Measurements from ENCODE around the gene IMPDH1.

Gene IMPDH1

GRCh38 chr7:128450913-128451312 is 41.1 kb upstream of the IMPDH1 start:
- no peak overlapping the region for H3K9ac ChIP-seq (ENCODE audit: low read depth, low read length)
- 96% methylated on average over 5 of the region's 5 CpGs for WGBS
- no peaks in the 10 kb centered on the region for H3K36me3 ChIP-seq (ENCODE audit: insufficient read depth, low read length)
- no peak overlapping the region for H3K4me3 ChIP-seq (ENCODE audit: low read length)
- H3K4me1 ChIP-seq (ENCODE audit: insufficient read depth, low read length) = peaks cover 21% of the 10 kb centered on the region
- H3K27ac ChIP-seq (ENCODE audit: low read depth, low read length) = no peak overlapping the region
- no peaks in the 10 kb centered on the region for H3K9me3 ChIP-seq (ENCODE audit: insufficient read depth, low read depth, low read length)
- no peaks in the 10 kb centered on the region for H3K27me3 ChIP-seq (ENCODE audit: insufficient read depth, low read length)

- Histone ChIP-seq H3K27me3 (ENCODE audit: insufficient read depth, low read length) (no peaks in the 10 kb centered on the region), H3K36me3 (ENCODE audit: insufficient read depth, low read length) (no peaks in the 10 kb centered on the region), H3K9me3 (ENCODE audit: insufficient read depth, low read depth, low read length) (no peaks in the 10 kb centered on the region), H3K4me1 (ENCODE audit: insufficient read depth, low read length) (peaks cover 21% of the 10 kb centered on the region), H3K4me3 (ENCODE audit: low read length) (no peak overlapping the region), H3K27ac (ENCODE audit: low read depth, low read length) (no peak overlapping the region), H3K9ac (ENCODE audit: low read depth, low read length) (no peak overlapping the region)
- 90% methylated on average over 4 of the region's 4 CpGs for WGBS
Observed at GRCh38 chr7:128450409-128450808, 40.6 kb upstream of the IMPDH1 start.

- H3K4me1 ChIP-seq (ENCODE audit: insufficient read depth, low read length) = peaks cover 12% of the 10 kb centered on the region
- H3K27me3 ChIP-seq (ENCODE audit: insufficient read depth, low read length) = no peaks in the 10 kb centered on the region
- no peak overlapping the region for H3K9ac ChIP-seq (ENCODE audit: low read depth, low read length)
- no peak overlapping the region for H3K27ac ChIP-seq (ENCODE audit: low read depth, low read length)
- H3K36me3 ChIP-seq (ENCODE audit: insufficient read depth, low read length) = no peaks in the 10 kb centered on the region
- H3K9me3 ChIP-seq (ENCODE audit: insufficient read depth, low read depth, low read length) = no peaks in the 10 kb centered on the region
- no peak overlapping the region for H3K4me3 ChIP-seq (ENCODE audit: low read length)
- 92% methylated on average over 4 of the region's 6 CpGs for WGBS
Observed at GRCh38 chr7:128448751-128449302, 39.0 kb upstream of the IMPDH1 start.

- Histone ChIP-seq H3K27ac (ENCODE audit: low read depth, low read length) (no peak overlapping the region), H3K9me3 (ENCODE audit: insufficient read depth, low read depth, low read length) (no peaks in the 10 kb centered on the region), H3K9ac (ENCODE audit: low read depth, low read length) (no peak overlapping the region), H3K27me3 (ENCODE audit: insufficient read depth, low read length) (no peaks in the 10 kb centered on the region), H3K36me3 (ENCODE audit: insufficient read depth, low read length) (no peaks in the 10 kb centered on the region), H3K4me1 (ENCODE audit: insufficient read depth, low read length) (peaks cover 8% of the 10 kb centered on the region; the same call in 1 of the 2 replicates), H3K4me3 (ENCODE audit: low read length) (no peak overlapping the region)
- 61% methylated on average over 3 of the region's 4 CpGs for WGBS
Observed at GRCh38 chr7:128447941-128448564, 38.3 kb upstream of the IMPDH1 start.

DNA sequence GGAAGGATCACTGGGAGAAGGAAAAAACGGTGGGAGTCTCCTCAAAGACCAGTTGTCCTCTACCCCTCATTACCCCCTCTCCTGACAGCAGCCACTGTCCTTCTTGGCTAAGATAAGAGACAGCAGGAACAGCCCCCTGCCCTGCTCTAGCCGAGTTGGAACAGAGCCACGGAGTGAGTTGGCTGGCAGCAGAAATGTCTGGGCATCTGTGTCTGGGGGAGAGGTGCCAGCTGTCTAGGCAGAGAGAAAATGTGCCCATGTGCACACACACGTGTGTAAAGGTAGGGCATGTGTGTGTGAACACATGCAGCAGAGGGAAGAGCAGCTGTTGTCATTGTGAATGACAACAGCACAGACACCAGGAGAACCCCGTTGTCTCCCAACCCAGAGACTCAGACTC is 36.5 kb upstream of the IMPDH1 start:
- no peak overlapping the region for H3K27ac ChIP-seq (ENCODE audit: low read depth, low read length)
- no peak overlapping the region for H3K9ac ChIP-seq (ENCODE audit: low read depth, low read length)
- no peaks in the 10 kb centered on the region for H3K27me3 ChIP-seq (ENCODE audit: insufficient read depth, low read length)
- H3K4me1 ChIP-seq (ENCODE audit: insufficient read depth, low read length) = no peaks in the 10 kb centered on the region; the same call in 1 of the 2 replicates
- no peaks in the 10 kb centered on the region for H3K36me3 ChIP-seq (ENCODE audit: insufficient read depth, low read length)
- 89% methylated on average over 4 of the region's 5 CpGs for WGBS
- no peak overlapping the region for H3K4me3 ChIP-seq (ENCODE audit: low read length)
- no peaks in the 10 kb centered on the region for H3K9me3 ChIP-seq (ENCODE audit: insufficient read depth, low read depth, low read length)

DNA sequence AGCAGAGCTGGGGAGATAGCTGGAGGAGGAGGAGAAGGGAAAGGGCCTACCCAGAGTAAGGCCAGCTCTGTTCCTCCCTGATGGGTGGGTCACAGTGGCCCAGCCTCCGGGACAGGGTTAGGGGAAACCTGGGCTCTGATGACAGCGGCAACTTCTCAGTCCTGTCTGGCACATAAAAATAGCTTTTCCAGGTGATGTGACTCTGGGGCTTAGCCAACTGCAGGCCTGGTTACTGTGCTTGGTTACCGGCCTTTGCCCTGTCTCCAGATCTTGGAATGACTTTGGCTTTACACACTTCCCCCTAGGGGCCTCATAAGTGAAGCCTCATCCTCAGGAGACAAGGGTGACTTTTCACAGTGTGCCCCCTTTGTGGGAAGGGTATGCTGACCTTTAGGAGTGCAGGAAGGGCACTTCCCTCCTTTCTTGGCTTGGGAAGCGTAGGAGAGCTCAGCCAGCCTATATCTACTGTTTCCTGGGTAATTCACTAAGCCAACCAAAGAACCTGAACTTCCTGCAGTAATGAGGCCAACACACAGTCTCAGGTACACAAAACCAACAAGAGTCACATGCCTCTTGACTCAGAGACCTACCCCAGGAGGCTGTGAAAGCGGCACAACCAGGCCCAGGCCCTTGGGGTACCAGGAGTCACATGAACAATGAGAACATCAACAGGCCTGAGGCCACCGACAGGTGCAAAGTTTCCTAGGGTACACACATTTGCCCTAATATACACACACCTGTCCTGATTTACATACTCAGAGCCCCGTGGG is 34.2 kb upstream of the IMPDH1 start:
- no peak overlapping the region for H3K27ac ChIP-seq (ENCODE audit: low read depth, low read length)
- no peaks in the 10 kb centered on the region; the same call in 1 of the 2 replicates for H3K4me1 ChIP-seq (ENCODE audit: insufficient read depth, low read length)
- H3K9me3 ChIP-seq (ENCODE audit: insufficient read depth, low read depth, low read length) = no peaks in the 10 kb centered on the region
- no peaks in the 10 kb centered on the region for H3K36me3 ChIP-seq (ENCODE audit: insufficient read depth, low read length)
- H3K4me3 ChIP-seq (ENCODE audit: low read length) = no peak overlapping the region
- no peaks in the 10 kb centered on the region for H3K27me3 ChIP-seq (ENCODE audit: insufficient read depth, low read length)
- 84% methylated on average over 7 of the region's 7 CpGs for WGBS
- no peak overlapping the region for H3K9ac ChIP-seq (ENCODE audit: low read depth, low read length)

- H3K36me3 ChIP-seq (ENCODE audit: insufficient read depth, low read length) = no peaks in the 10 kb centered on the region
- 100% methylated on average over 1 of the region's 3 CpGs for WGBS
- H3K27me3 ChIP-seq (ENCODE audit: insufficient read depth, low read length) = no peaks in the 10 kb centered on the region
- no peak overlapping the region for H3K4me3 ChIP-seq (ENCODE audit: low read length)
- H3K27ac ChIP-seq (ENCODE audit: low read depth, low read length) = no peak overlapping the region
- no peak overlapping the region for H3K9ac ChIP-seq (ENCODE audit: low read depth, low read length)
- H3K4me1 ChIP-seq (ENCODE audit: insufficient read depth, low read length) = no peaks in the 10 kb centered on the region; the same call in 1 of the 2 replicates
- no peaks in the 10 kb centered on the region for H3K9me3 ChIP-seq (ENCODE audit: insufficient read depth, low read depth, low read length)
Observed at GRCh38 chr7:128442356-128442755, 32.6 kb upstream of the IMPDH1 start.

DNA sequence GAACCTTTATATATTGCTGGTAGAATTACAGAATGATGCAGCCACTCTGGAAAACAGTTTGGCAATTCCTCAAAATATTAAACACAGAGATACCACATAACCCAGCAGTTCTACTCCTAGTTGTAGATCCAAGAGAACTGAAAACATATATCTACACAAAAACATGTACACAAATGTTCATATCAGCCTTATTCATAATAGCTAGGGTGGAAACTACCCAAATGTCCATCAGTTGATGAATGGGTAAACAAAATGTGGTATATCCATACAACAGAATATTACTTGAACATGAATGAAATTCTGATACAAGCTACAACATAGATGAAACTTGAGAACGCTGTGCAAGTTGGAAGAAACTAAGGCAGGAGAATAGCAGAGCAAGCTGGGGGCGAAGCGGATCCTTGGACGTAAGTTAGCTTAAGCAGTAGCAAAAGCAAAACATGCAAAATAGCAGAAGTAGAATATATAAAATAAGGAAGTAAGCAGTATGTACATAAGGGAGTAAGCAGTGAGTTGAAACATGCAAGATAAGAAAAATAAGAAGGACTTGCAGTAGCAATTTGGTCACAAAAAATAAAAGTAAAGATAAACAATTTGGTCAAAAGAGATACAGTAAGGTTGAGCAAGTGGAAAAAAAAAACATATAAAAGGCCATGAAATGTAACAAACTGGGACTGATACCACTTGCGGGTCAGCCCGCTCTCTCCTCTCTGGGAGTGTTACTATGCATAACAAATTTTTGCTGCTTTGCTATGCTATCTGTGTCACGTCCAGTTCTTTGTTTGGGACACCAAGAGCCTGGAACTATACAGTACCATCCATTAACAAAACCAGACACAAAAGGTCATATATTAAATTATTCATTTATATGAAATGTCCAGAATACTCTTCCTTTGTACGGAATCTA is 27.9 kb upstream of the IMPDH1 start:
- Histone ChIP-seq H3K36me3 (ENCODE audit: insufficient read depth, low read length) (no peaks in the 10 kb centered on the region), H3K9me3 (ENCODE audit: insufficient read depth, low read depth, low read length) (no peaks in the 10 kb centered on the region), H3K4me3 (ENCODE audit: low read length) (no peak overlapping the region), H3K27me3 (ENCODE audit: insufficient read depth, low read length) (no peaks in the 10 kb centered on the region), H3K27ac (ENCODE audit: low read depth, low read length) (no peak overlapping the region), H3K4me1 (ENCODE audit: insufficient read depth, low read length) (peaks cover 15% of the 10 kb centered on the region), H3K9ac (ENCODE audit: low read depth, low read length) (no peak overlapping the region)
- WGBS = 95% methylated on average over 8 of the region's 8 CpGs

DNA sequence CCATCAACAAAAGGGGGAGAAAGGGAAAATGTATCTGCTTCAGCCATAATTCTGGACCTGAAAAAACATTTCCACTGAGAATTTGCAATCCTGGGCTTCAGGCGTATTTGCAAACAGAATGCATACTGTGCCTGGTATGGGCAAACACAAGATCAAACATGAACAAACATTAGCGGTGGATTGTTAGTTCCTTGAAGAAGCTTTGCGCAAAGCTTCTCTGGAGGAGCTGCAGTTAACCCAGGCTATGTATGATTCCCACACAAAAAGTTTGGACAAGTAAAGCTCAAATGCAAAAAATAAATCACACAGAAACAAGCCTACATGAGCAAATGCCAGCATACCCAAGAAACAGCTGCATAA is 25.5 kb upstream of the IMPDH1 start:
- H3K9me3 ChIP-seq (ENCODE audit: insufficient read depth, low read depth, low read length) = no peaks in the 10 kb centered on the region
- no peaks in the 10 kb centered on the region for H3K27me3 ChIP-seq (ENCODE audit: insufficient read depth, low read length)
- peaks cover 21% of the 10 kb centered on the region for H3K4me1 ChIP-seq (ENCODE audit: insufficient read depth, low read length)
- no peaks in the 10 kb centered on the region for H3K36me3 ChIP-seq (ENCODE audit: insufficient read depth, low read length)
- no peak overlapping the region; the same call in 1 of the 2 replicates for H3K9ac ChIP-seq (ENCODE audit: low read depth, low read length)
- no peak overlapping the region for H3K4me3 ChIP-seq (ENCODE audit: low read length)
- WGBS = 63% methylated on average over 3 of the region's 3 CpGs
- no peak overlapping the region for H3K27ac ChIP-seq (ENCODE audit: low read depth, low read length)

- Histone ChIP-seq H3K27ac (ENCODE audit: low read depth, low read length) (no peak overlapping the region), H3K4me1 (ENCODE audit: insufficient read depth, low read length) (peaks cover 21% of the 10 kb centered on the region)
- 63% methylated on average over 4 of the region's 4 CpGs for WGBS
Observed at GRCh38 chr7:128434413-128435326, 24.9 kb upstream of the IMPDH1 start.

More at GRCh38 chr7:128434413-128435326, 24.9 kb upstream of the IMPDH1 start:
- no peaks in the 10 kb centered on the region for H3K36me3 ChIP-seq (ENCODE audit: insufficient read depth, low read length)
- no peaks in the 10 kb centered on the region for H3K27me3 ChIP-seq (ENCODE audit: insufficient read depth, low read length)
- H3K4me3 ChIP-seq (ENCODE audit: low read length) = no peak overlapping the region
- H3K9me3 ChIP-seq (ENCODE audit: insufficient read depth, low read depth, low read length) = no peaks in the 10 kb centered on the region
- no peak overlapping the region; the same call in 1 of the 2 replicates for H3K9ac ChIP-seq (ENCODE audit: low read depth, low read length)
